GM12872 (cell line): ENCODE measurements around the gene AUTS2.

Experiments used
- TF ChIP-seq, protein P1 (sequence below): IDR thresholded peaks from 3 replicates; pipeline ENCODE4 v1.5.1; 2011; ENCODE audit warnings: low read depth, mild to moderate bottlenecking, low read length, moderate library complexity; ENCODE audit not compliant: insufficient read depth

AUTS2 gene

DNA sequence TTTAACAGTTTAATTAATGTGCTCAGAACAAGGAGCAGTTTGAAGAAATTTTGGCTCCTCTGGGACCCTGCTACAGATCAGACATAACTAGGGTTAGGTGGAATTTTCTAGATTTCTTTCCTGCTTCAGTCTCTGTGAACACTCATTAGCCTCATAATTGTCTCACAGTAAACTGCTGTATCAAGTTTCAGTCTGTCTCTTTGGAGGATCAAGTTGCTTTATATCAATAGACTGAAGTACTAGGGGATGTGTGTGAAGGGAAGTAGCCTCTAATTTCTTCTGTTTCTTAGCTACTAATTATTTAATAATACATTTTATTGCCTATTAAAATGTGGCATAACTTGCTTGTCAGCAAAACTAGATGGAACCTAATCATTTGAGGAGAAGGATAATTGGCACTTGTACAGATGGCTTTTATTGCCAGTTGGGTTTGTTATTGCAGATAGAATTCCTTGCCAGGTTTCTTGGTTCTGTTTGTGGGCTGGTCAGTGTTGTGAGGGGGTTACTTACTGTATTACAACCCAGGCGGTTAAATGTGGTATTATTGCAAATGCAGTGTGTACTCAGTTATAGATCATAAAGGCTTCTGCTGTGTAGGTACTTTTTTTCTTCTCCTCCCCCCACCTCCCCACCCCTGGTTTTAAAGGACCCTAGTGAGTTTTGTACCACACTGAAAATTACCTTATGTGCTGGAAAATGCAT is 758.0 kb downstream of the AUTS2 start:
- TF ChIP-seq, protein P1, sequence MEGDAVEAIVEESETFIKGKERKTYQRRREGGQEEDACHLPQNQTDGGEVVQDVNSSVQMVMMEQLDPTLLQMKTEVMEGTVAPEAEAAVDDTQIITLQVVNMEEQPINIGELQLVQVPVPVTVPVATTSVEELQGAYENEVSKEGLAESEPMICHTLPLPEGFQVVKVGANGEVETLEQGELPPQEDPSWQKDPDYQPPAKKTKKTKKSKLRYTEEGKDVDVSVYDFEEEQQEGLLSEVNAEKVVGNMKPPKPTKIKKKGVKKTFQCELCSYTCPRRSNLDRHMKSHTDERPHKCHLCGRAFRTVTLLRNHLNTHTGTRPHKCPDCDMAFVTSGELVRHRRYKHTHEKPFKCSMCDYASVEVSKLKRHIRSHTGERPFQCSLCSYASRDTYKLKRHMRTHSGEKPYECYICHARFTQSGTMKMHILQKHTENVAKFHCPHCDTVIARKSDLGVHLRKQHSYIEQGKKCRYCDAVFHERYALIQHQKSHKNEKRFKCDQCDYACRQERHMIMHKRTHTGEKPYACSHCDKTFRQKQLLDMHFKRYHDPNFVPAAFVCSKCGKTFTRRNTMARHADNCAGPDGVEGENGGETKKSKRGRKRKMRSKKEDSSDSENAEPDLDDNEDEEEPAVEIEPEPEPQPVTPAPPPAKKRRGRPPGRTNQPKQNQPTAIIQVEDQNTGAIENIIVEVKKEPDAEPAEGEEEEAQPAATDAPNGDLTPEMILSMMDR = no peak

DNA sequence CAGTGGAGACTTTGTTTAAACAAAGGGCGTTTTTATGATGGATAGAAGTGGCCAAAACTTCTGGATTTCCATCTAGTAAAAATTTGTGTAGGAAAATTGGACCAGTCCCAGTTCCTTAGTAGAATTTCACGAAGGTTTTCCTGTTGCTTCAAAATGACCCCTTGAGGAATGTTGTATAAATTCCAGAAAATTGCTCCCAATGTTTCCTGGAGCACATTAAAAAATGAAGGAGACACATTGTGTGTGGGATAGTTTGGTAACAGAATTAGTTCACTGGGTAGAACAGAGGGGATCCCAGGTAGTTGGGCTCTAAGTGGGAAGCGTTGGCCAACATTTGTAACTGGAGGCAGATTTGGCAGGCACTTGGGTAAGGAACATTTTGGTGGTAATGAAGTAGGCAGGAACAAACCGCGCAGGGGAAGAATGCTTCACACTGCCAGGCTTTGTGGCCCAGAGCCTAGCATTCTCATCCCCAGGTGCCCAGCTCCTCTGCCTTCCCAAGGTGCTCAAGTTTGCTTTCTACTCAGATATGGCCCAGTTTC is 758.6 kb downstream of the AUTS2 start:
- TF ChIP-seq, protein P1 = no peak

DNA sequence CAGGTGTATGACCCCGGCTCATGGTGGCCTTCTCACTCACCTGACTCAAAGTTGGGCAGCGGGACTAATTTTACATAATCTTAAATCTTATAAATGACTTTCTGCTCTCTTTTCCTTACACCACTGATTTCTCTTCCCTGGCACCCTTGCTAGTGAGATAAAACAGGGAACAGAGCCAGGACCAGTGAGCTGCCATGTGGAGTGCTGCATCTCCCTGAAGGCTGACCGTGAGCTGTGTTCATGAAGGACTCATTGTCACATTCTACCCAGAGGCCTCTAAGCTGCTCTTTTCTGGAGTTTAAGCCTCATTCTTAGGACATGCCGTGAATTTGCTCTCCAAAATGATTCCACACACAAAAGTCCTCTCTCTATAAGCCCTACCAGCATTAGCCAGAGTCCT is 762.3 kb downstream of the AUTS2 start:
- TF ChIP-seq, protein P1 = no peak

DNA sequence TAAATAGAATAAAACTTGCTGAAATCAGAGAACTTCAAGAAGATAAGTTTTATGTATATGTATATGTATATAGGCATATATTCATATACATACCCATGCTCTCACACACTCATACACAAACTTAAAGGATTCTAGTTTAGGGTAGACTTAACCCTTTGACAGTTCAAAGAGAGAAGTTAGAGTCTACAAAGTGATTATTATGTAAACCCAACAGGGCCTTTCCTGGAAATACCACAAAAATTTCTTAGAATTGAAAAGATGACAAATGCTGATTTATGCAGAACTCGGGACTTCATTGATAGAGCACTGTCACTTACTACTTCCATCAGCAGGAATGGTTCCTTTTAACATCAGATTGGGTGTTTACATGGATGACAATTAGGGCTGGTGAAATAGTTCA is 763.5 kb downstream of the AUTS2 start:
- TF ChIP-seq, protein P1 = no peak

DNA sequence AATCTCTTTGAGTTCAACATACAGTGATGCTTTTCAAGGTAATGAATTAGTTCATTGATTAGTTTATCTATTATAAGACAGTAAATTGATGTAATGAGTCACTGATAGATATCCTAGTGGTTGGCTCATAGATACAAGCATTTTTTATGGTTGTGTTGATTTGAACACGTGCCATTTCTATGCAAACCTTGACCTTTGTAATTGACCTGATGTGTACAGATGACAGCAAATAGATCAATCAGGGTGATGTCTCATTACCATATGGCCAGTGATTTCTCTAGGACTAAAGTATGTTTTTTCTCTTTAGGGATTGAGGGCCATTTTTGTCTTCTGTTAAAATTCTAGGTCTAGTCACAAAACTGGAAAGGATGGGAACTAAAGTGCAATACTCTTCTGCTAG is 773.4 kb downstream of the AUTS2 start:
- TF ChIP-seq, protein P1 = no peak

DNA sequence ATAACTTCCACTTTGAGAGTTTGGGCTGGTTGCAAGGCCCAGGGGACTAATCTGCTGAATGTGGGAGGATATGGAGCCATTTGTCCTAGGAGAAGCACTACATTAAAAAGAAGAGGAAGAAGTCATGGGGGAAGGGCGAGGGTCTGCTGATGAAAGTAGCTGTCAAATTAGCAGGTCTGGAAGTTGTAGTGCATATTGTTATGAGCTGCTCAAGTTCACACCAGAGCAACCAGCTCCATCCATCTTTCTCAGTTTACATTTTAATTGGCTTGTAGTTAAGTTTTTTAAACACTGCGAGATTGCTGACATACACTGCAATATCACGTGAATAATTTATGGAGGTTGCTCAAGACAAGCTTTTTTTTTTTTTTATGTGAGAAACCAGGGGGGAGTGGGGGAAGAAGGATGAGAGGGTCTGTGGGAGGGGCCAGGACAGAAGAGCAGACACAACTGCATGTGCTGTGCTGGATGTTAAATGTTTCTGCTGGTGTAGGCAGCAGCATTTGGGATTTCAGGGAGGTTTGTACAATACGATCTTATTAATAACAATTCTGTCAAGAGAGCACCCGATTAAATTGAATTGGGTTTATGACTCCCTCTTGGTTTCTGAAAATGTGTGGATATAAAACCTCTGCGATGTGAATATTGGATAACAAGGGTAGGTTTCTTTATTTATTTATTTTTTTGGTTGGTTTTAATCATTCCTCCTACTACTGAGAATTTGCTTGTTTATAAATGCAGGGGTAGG is 774.7 kb downstream of the AUTS2 start:
- TF ChIP-seq, protein P1 = no peak

DNA sequence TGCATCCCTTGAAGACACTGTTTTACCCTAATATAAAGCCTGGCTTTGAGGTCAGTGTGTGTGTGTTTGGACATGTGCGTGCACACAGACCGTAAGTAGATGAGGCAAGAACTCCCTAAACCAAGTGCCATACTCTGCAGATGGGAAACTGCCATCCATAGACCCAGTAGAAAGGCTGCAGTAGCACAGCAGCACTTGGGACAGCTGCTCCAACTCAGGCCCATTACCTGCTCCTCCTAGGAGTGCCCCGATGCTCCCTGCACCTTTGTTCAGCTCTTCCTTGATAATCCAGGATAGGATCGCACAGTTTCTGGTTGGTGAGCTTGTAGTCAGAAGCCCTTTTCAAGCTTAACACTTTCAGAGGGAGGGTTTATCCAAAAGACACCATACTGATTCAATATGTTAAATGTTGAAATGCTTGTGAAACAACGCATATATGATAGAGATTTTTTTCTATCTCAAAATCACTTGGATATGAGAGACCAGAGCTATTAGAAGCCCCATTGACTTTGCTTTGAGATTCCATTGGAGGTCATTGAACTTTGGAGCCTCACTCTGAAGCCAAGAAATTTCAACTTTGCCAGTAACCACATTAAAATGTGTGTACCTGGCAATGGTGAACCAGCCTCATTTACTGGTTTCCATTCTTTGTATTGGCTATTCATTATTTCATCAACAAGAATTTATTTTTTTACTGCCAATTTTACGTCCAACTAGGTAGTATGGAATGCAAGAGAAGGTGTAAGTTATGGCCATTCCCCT is 776.7 kb downstream of the AUTS2 start:
- TF ChIP-seq, protein P1 = no peak
